ENCODE measurements around the gene PIM3.
"Not testable (repeated sequence)": the region's sequence is repeated elsewhere in the genome, so short reads cannot be mapped to it uniquely, and the experiment has no call there.

Gene PIM3

GRCh38 chr22:49943771-49944398, 16.7 kb upstream of the PIM3 start:
- DNase-seq = no peak

GRCh38 chr22:49944399-49944891, 16.1 kb upstream of the PIM3 start:
- no peak for DNase-seq

- DNase-seq = not testable (repeated sequence)
These were observed 15.4 kb upstream of the PIM3 start for GRCh38 chr22:49945042-49945794.

- no peak for DNase-seq
These were observed 13.8 kb upstream of the PIM3 start for GRCh38 chr22:49946612-49947295.

- no peak for DNase-seq
These were observed 13.3 kb upstream of the PIM3 start for GRCh38 chr22:49947296-49947622.

- DNase-seq = no peak
These were observed 12.2 kb upstream of the PIM3 start for GRCh38 chr22:49948116-49948957.

- DNase-seq = no peak
These were observed 11.3 kb upstream of the PIM3 start for GRCh38 chr22:49948958-49949913.

- no peak for DNase-seq
These were observed 10.7 kb upstream of the PIM3 start for GRCh38 chr22:49949914-49950292.

- DNase-seq = no peak
These were observed 10.1 kb upstream of the PIM3 start for GRCh38 chr22:49950396-49950994.

- no peak for DNase-seq
These were observed 9.4 kb upstream of the PIM3 start for GRCh38 chr22:49951000-49951677.

- no peak for DNase-seq
These were observed 8.9 kb upstream of the PIM3 start for GRCh38 chr22:49951678-49951985.

GRCh38 chr22:49951986-49952896, 8.3 kb upstream of the PIM3 start:
- DNase-seq = no peak

GRCh38 chr22:49953027-49953679, 7.4 kb upstream of the PIM3 start:
- DNase-seq = no peak

GRCh38 chr22:49953680-49954344, 6.8 kb upstream of the PIM3 start:
- DNase-seq = no peak

- DNase-seq = no peak
These were observed 6.2 kb upstream of the PIM3 start for GRCh38 chr22:49954354-49954753.

GRCh38 chr22:49954991-49955580, 5.5 kb upstream of the PIM3 start:
- no peak for DNase-seq

- DNase-seq = no peak
These were observed 4.8 kb upstream of the PIM3 start for GRCh38 chr22:49955581-49956417.

- no peak for DNase-seq
These were observed 4.2 kb upstream of the PIM3 start for GRCh38 chr22:49956418-49956770.

All from right forelimb (tissue), 1 donor.